ENCODE data around the gene TENT4A.

The TENT4A gene

DNA sequence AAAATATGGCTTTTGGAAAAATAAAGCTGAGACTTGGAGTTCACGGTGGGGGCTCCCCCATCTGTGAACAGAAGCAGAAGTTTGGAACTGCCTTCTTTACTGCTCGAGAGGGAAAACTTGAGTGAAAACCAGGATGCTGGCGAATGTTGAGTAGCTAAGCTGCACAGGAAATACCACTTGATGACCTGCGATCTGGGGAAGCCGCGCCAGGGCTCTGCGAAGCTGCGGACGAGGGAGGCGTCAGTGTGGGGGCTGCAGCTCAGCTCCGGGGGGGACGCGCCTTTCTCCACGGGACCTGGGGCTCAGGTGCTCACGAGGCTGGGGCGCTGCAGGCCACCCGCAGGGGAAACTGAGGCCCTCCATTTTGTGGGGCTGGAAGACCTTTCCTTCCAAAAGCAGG is 62.3 kb downstream of the TENT4A start:
- DNase-seq: no peak

DNA sequence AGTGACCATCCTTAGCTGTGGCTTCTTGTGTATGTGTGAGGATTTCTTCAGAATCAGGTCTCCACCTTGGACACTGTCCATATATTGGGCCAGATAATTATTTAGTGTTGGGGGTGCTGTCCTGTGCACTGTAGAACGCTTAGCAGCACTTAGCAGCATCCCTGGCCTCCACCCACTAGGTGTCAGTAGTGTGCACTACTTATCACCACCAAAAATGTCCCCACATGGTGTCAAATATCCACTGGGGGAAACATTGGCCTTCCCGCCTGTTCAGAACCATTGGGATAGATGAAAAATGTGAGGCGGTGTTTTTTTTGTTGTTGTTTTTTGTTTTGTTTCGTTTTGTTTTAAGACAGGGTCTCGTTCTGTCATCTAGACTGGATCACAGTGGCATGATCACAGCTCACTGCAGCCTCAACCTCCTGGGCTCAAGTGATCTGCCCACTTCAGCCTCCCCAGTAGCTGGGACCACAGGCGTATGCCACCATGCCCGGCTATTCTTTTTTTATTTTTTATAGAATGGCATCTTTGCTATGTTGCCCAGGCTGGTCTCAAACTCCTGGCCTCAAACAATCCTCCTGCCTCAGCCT is 67.7 kb downstream of the TENT4A start:
- peak; percentile 2 for DNase-seq

DNA sequence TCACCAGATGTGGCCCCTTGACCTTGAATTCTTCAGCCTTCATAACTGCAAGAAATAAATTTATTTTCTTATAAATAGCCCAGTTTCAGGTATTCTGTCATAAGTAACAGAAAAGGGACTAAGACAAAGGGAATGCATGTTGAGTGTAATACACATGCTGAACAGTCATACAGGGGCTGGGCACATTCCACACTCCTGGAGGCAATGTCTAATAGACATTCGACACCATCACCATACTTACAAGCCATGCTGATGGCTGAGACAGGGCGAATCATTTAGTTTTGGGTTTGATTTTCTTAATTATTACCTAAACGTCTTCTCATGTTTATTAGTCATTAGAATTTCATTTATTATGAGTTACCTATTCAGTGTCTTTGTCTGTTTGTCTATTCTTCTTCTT is 68.5 kb downstream of the TENT4A start:
- DNase-seq: no peak

DNA sequence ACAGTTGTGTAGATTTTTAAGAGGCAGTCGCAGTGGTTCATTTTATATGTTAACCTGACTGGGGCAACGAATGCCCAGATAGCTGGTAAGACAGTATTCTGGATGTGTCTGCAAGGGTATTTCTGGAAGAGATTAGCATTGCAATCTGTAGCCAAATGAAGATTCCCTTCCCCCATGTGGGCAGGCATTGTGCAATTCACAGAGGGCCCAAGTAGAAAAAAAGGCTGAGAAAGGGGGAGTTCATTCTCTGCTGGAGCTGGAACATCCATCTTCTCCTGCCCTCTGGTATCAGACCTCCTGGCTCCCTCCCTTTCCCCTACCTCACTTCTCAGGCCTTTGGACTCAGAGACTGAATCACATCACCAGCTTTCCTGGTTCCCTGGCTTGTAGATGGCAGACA is 70.6 kb downstream of the TENT4A start:
- no peak for DNase-seq

DNA sequence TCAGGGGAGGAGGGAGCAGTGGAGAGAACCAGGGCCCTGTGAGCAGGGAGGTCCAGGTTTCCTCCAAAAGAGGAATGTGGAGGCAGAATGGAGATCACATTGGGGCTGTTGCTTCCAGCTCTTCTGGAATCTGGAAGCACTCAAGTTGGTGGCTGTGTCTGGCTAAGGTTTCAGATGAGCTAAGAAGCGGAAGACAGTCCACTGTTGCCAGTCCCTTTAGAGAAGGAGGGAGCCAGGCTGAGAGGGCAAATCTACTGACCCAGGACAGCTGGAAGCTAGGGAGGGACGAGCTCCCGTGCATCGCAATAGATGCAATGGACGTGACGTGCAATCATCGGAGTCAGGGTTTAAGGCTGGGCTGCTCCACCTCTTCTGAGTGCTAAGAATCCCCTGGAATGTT is 71.2 kb downstream of the TENT4A start:
- no peak for DNase-seq

DNA sequence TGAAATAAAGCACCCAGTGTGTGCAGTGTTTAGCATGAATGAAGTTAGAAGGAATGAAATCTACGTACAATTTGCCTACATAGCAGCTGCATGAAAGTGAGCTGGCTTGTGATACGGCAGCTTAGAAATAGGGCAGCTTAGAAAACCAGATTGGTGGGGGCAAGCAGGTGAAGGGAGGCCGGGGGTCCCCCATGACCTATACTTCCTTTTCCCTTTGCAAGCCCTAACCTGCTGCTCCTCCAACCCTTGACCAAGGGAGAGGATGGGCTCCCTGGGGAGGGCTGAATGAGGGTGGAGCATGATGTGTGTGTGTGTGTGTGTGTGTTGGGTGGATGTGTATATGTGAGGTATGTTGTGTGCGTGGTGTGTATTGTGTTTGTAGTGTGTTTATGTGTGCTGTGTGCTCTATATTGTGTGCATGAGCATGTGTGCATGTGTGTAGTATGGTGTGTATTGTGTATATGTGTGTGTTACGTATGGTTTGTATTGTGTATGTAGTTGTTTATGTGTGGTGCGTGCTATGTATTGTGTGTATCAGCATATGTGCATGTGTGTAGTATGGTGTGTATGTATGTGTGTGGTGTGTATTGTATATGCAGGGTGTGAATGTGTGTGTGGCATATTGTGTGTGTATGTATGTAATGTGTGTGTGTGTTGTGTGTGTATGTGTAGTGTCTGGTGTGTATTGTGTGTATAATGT is 72.1 kb downstream of the TENT4A start:
- no peak for DNase-seq

DNA sequence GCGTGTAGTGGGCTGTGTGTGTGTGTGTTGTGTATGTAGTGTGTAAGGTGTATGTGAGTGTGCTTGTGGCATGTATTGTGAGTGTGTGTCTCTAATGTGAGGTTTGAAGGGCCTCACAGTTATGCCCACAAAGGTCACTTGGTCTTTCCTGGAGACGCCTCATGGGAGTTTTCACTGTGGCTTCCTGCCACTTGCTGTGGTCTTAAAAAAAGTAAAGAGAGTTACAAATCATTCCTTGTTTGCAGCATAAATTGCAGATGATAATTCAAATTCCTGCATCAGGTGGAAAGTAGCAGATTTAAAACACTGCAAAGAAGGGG is 72.6 kb downstream of the TENT4A start:
- no peak for DNase-seq

DNA sequence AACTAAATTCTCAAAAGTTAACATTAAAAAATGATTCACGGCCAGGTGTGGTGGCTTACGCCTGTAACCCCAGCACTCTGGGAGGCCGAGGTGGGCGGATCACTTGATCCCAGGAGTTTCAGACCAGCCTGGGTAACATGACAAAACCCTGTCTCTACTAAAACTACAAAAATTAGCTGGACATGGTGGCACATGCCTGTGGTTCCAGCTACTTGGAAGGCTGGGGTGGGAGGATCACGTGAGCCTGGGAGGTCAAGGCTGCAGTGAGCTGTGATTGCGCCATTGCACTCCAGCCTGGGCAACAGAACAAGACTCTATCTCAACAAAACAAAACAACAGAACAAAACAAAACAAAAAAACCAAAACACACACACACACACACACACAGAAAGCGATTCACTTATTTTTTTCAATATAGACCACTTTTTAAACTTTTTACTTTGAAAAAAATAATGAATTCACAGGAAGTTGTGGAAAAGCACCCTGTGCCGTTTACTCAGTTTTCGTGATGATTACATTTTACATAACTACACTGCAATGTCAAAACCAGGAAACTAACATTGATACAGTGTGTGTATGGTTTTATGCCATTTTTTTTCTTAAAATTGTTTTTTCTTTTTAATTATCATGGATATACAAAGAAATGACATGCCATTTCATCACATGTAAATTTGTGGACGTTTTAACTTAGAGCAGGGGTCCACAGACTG is 73.7 kb downstream of the TENT4A start:
- no peak for DNase-seq

DNA sequence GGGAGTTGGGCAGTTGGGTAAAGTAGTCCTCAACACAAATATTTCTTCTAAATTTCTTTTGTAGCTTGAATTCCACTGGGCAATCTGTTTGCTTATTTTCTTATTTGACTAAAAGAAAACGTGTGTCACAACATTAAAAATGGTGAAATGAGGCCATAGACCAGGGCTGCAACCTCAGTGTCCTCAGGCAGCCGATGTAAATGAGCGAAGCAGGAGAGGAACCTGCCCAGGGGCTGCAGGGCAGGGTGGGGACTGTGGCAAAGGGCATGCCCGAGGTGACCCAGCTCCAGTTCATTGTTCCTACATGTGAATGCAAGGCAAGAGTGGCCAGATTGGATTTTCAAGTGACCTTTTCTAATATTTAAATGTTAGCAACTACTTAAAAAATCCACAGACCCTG is 74.7 kb downstream of the TENT4A start:
- DNase-seq: no peak

DNA sequence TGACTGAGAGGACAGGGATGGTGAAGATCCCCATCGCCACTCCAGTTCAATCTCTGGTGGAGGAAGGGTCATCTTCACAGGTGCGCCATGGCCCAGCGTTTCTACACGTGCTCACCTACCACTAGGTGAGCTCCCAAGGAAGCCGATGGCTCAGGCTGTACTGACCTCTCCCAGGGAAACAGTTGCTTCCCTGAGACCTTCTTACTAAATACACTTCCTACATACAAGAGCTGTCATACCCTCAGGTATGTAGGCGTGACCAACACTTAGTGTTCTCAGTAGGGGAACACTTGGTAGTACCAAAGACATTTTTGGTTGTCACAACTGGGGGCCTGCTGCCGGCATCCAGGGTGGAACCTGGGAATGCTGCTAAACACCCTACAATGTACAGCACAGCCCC is 75.2 kb downstream of the TENT4A start:
- no peak for DNase-seq

DNA sequence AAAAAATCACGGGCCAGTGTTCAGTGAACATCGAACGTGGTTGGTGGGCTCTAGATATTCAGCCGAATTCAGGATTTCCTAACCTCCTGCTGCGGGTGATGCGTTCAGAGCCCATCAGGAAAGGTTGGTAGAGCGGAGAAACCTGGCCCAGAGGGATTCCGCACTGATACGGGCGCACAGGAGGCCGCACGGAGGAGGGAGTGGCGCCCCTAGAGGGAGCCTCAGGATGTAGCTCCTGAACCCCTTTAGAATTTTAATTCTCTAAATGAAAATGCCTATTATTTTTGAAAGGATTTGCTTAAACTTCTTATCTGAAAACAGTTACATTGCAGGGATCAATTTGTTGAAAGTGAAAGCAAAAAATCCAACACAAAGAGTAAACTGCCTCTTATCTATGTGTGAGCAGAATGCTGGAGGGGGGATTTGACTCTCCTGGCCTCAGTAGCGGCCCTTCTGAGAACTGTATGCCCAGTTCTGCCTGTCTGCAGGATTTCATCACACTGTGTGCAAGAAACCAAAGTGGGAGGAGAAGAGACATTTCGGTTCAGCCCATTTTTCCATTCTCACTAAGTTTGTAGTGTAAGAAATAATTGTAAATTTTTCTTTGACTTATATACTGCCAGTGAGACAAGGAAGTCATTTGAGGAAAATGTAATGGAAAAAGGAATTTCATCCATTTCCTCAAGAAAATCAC is 75.9 kb downstream of the TENT4A start:
- DNase-seq: no peak

DNA sequence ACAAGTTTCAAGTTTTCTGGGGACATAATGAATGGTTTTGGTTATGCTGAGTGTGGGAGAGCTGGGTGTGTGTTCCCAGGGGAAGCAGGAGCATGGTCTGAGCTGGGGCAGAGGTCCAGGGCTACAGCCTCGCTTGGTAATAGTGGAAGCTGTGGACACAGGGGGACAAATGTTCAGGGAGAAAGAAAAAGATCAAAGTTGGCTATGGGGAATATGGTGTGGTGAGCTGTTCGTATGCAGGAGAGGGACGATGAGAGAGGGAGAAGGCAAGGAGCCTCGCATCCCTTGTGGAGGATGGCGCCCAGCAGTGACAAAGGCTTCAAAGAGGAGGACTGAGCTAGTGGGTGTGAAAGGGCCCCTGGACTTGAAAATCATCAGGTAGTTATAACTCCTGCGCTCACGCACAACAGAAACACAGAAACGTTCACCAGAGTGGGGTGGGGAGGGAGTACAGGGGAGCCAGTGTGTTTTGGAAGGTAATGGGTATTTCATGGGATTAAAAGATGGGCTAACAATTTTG is 77.2 kb downstream of the TENT4A start:
- no peak for DNase-seq

DNA sequence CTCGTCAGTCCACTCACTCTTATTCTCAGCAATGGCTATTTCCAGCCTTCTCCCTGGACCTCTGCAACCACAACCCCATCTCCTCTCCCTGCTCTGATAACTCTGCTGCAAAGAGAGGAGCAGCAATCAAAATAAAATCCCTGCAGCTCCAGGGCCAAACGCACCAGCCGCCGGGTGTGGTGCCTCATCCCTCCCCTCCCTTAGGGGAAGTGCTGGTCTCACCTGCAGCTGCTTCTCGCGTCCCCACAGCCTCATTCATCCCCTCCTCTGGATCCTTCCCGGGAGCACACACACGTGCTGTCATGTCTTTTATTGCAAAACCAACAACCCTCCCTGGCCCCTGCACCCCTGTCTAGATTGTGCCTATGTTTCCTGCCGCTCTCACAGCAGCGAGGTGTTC is 77.8 kb downstream of the TENT4A start:
- DNase-seq: peak; percentile 36

DNA sequence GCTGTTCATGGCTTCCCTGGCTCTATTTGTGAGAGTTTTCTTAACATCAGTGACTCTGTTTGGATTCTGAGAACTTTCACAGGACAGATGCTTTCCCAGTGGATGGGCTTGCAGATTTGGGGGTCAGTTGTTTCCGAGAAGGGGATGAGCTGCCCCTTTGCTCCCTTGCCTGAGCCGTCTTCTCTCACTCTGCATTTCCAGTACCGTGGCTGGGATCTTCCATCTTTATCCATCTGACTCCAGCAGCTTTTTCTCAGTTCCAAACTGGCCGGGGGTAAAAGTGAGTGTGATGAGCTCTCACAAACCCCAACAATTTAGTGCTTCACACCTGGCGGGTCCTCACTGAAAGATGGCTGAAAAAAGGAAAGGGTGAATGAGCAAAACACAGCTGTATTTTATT is 79.1 kb downstream of the TENT4A start:
- no peak for DNase-seq

DNA sequence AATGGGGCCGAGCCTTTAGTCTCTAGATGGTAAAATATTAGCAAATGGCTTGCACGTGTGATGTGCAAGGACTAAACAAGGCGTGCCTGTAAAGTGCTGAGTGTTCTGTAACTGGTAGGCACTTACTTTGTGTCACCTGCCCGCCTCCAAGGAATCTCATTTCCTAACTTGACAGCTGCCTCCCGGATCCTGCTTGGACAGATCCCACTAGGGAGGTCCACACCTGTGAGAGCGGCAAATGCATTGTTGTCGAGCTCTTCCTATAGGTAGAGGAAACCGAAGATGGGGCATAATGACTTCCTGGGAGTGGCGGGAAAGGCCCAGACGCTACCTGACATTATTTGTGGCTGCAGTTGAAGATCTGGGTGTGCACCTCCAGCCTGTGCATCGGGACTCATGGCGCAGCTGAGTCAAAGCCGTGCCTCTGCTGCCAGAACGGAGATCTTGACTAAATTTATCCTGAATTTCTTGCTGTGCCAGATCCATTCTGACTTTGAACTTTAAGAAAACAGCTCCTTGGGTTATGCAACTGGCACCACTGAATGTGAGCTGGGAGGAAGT is 79.8 kb downstream of the TENT4A start:
- no peak for DNase-seq

DNA sequence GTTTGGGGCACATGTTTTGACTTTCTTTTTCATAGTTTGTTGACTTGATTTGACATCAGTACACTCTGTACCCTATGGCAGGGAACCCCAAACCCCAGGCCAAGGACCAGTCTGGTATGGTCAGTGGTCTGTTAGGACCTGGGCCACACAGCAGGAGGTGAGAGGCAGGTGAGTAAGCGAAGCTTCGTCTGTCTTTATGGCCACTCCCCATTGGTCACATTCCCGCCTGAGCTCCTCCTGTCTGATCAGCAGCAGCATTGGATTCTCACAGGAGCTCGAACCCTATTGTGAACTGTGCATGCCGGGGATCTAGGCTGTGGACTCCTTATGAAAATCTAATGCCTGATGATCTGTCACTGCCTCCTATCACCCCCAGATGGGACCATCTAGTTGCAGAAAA is 88.0 kb downstream of the TENT4A start:
- no peak for DNase-seq

DNA sequence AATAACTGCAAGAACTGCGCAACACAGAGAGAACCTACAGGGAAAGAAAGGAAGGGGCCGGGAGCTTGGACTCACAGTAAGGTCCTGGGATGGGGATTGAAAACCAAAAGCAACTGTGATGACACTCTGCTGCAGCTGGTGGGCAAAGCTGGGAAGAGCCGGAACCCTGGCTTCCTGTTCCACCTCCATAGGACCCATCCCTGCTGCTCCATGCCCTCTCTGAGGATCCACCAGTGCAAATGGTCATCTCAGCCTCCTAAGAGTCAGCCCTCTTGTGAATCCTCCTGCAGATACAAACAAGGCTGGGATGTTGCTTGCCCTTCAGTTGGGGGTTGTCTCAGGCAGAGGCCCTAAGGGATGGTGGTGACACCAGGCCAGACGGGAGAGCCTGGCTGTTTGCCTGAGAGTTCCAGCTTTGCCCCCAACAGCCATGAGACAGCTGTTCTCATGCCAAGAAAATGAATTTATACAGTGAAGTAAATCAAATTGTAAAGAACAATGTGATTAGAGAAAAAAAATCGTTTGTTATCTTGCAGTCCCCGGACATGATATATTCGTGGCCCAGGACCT is 90.8 kb downstream of the TENT4A start:
- DNase-seq: no peak

DNA sequence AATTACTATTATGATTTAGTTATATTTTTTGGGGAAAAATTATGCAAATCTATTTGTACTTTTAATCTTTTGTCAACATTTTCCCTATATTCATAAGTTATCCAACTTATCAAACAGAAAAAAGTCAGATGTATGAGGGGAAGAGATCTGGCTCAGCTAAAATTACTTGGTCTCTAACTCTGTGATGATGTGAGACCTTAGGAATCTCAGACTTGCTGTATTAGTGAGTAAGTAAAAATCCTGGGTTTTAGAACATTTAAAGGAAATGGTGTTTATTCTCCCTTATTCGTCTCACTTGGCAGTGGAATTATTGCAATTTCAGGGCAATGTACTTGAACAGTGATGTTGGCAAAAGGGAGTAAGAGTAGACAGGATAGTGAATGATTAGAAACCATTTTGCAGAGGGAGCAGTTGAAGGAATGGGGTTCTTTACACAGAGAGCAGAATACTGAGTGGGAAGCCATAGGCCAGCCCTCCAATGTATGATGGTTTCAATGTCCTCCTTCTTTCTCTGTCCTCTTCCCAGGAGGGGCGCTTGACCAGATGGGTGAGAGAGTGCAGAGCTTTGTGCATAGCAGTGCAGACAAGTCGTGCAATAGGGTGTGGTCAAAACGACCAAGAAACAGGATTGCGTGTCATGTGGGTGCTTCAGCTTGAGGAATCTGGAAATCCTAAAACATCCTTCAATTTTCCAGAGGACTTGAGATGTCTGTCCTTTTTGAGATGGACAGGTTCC is 91.7 kb downstream of the TENT4A start:
- no peak for DNase-seq

DNA sequence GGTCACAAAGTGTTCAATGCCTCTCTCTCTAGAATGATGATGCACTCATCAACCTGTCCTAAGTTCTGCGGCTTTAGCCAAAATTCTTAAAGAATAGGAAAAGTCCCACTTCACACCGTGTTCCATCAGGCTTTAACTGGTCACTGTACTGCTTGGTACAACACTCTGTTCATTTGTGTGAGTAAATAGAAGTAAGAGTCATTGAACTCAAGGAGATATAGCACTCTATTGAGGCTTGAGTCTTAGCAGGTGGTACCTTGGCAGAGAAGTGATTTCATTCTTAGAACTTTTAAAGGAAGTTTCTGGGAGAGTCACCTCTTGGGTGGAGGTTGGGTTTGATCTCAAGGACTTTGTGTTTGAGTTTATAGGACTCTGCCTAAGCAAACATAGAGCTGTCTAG is 92.6 kb downstream of the TENT4A start:
- no peak for DNase-seq

All from NCI-H1092 treated with DMSO at 0.1 percent for 48 hours (cell line).